SK-N-SH treated with all-trans-retinoic acid at 6 μM for 48 hours (cell line): ENCODE data around the gene ZG16.

Experiments
- ATAC-seq: fragments of 200-7000 bp; cut with Tn5 transposase; 3 replicates; pipeline ENCODE4 v1.9.1; 2020; ENCODE audit warnings: mild to moderate bottlenecking, moderate library complexity
- ARNTL ChIP-seq: fragments of 450-650 bp; formaldehyde crosslinking; IDR thresholded peaks from 2 replicates; pipeline ENCODE4 v1.5.0; 2020; ENCODE audit warnings: low read depth, mild to moderate bottlenecking, moderate library complexity, borderline replicate concordance
- CSDC2 ChIP-seq: fragments of 250-450 bp; sonication (Bioruptor Pico); IDR thresholded peaks from 2 replicates; pipeline ENCODE4 v1.5.0; 2020; ENCODE audit warnings: mild to moderate bottlenecking, moderate library complexity
- CSRNP3 ChIP-seq: fragments of 250-450 bp; sonication (Bioruptor Pico); IDR thresholded peaks from 2 replicates; pipeline ENCODE4 v1.5.1; 2021; ENCODE audit warnings: mild to moderate bottlenecking, moderate library complexity
- ESRRG ChIP-seq: fragments of 250-450 bp; sonication (Bioruptor Pico); IDR thresholded peaks from 2 replicates; pipeline ENCODE4 v1.6.1; 2021; ENCODE audit warnings: mild to moderate bottlenecking
- GLIS3 ChIP-seq: fragments of 250-450 bp; sonication (Bioruptor Pico); IDR thresholded peaks from 2 replicates; pipeline ENCODE4 v1.5.0; 2020; ENCODE audit warnings: mild to moderate bottlenecking, moderate library complexity
- ISL1 ChIP-seq: fragments of 250-450 bp; sonication (Bioruptor Pico); IDR thresholded peaks from 2 replicates; pipeline ENCODE4 v2.1.2; 2022; ENCODE audit warnings: mild to moderate bottlenecking, moderate library complexity
- OSR1 ChIP-seq: fragments of 250-450 bp; sonication (Bioruptor Pico); IDR thresholded peaks from 2 replicates; pipeline ENCODE4 v1.8.0; 2022; ENCODE audit warnings: moderate library complexity, mild to moderate bottlenecking, inconsistent platforms
- PATZ1 ChIP-seq: fragments of 250-450 bp; sonication (Bioruptor Pico); IDR thresholded peaks from 2 replicates; pipeline ENCODE4 v1.8.0; 2020; ENCODE audit warnings: mild to moderate bottlenecking, moderate library complexity, borderline replicate concordance
- PPARA ChIP-seq: fragments of 250-450 bp; sonication (Bioruptor Pico); IDR thresholded peaks from 2 replicates; pipeline ENCODE4 v1.5.0; 2020; ENCODE audit warnings: mild to moderate bottlenecking, borderline replicate concordance
- TCF4 ChIP-seq: fragments of 250-450 bp; sonication (Bioruptor Pico); IDR thresholded peaks from 2 replicates; pipeline ENCODE4 v1.8.0; 2021; ENCODE audit warnings: mild to moderate bottlenecking, moderate library complexity, borderline replicate concordance
- TOX ChIP-seq: fragments of 250-450 bp; sonication (Bioruptor Pico); IDR thresholded peaks from 2 replicates; pipeline ENCODE4 v1.8.0; 2021; ENCODE audit warnings: mild to moderate bottlenecking, moderate library complexity, borderline replicate concordance
- ZC3H10 ChIP-seq: fragments of 250-450 bp; sonication (Bioruptor Pico); IDR thresholded peaks from 2 replicates; pipeline ENCODE4 v1.5.1; 2021; ENCODE audit warnings: mild to moderate bottlenecking, moderate library complexity
- ZFP3 ChIP-seq: fragments of 250-450 bp; sonication (Bioruptor Pico); IDR thresholded peaks from 2 replicates; pipeline ENCODE4 v1.5.0; 2020; ENCODE audit warnings: mild to moderate bottlenecking, moderate library complexity
- ZNF70 ChIP-seq: fragments of 450-650 bp; formaldehyde crosslinking; IDR thresholded peaks from 2 replicates; pipeline ENCODE4 v1.5.0; 2020; ENCODE audit warnings: mild to moderate bottlenecking, moderate library complexity
- ZNF8 ChIP-seq: fragments of 450-650 bp; formaldehyde crosslinking; IDR thresholded peaks from 2 replicates; pipeline ENCODE4 v1.5.0; 2020; ENCODE audit warnings: mild to moderate bottlenecking, moderate library complexity
- TF ChIP-seq, protein P1 (sequence below): fragments of 250-450 bp; sonication (Bioruptor Pico); IDR thresholded peaks from 2 replicates; pipeline ENCODE4 v1.5.1; 2020; ENCODE audit warnings: low read depth, mild to moderate bottlenecking, moderate library complexity

The ZG16 gene

DNA sequence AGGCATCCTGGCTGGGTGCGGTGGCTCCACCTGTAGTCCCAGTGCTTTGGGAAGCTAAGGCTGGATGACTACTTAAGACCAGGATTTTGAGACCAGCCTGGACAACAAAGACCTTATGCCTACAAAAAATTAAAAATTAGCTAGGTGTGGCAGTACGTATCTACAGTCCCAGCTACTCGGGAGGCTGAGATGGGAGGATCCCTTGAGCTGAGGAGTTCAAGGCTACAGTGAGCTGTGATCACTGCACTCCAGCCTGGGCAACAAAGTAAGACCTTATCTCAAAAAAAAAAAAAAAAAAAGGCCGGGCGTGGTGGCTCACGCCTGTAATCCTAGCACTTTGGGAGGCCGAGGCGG, 48.3 kb downstream of the ZG16 start (continued):
- TF ChIP-seq CSRNP3 (no peak), ZFP3 (CRISPR knock-in tag) (no peak), ZC3H10 (no peak)

- TF ChIP-seq ZC3H10, result no peak
- no peak for TF ChIP-seq ZNF70 (CRISPR knock-in tag)
- TF ChIP-seq CSRNP3, result no peak
- TF ChIP-seq, protein P1, sequence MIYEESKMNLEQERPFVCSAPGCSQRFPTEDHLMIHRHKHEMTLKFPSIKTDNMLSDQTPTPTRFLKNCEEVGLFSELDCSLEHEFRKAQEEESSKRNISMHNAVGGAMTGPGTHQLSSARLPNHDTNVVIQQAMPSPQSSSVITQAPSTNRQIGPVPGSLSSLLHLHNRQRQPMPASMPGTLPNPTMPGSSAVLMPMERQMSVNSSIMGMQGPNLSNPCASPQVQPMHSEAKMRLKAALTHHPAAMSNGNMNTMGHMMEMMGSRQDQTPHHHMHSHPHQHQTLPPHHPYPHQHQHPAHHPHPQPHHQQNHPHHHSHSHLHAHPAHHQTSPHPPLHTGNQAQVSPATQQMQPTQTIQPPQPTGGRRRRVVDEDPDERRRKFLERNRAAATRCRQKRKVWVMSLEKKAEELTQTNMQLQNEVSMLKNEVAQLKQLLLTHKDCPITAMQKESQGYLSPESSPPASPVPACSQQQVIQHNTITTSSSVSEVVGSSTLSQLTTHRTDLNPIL, result no peak
- TF ChIP-seq ZNF8 (CRISPR knock-in tag), result no peak
- no peak for TF ChIP-seq OSR1 (CRISPR knock-in tag)
- TF ChIP-seq CSDC2 (CRISPR knock-in tag), result no peak
- TF ChIP-seq ZFP3 (CRISPR knock-in tag), result no peak
- no peak for TF ChIP-seq GLIS3 (CRISPR knock-in tag)
- TF ChIP-seq ARNTL (CRISPR knock-in tag), result no peak
- no peak for ATAC-seq
These were observed 52.7 kb downstream of the ZG16 start for GRCh38 chr16:29830774-29831173.

- ATAC-seq, result no peak
- TF ChIP-seq PPARA (CRISPR knock-in tag) (no peak), GLIS3 (CRISPR knock-in tag) (no peak), ZNF8 (CRISPR knock-in tag) (no peak), PATZ1 (CRISPR knock-in tag) (no peak), CSDC2 (CRISPR knock-in tag) (no peak), ESRRG (CRISPR knock-in tag) (no peak), TCF4 (no peak), ZNF70 (CRISPR knock-in tag) (no peak), TOX (no peak), ZFP3 (CRISPR knock-in tag) (no peak), CSRNP3 (no peak), ISL1 (CRISPR knock-in tag) (no peak)
These were observed 53.4 kb downstream of the ZG16 start for GRCh38 chr16:29831490-29831889.
